Stimulated activated naive CD8-positive, alpha-beta T cell treated with anti-CD3 and anti-CD28 coated beads, Interleukin-15, Interleukin-2, amounts not matched to agents 100 ng/mL and 50 ng/mL, for 24 hours (primary cell): ENCODE measurements around the gene USF1.
"Not testable (repeated sequence)": the region's sequence is repeated elsewhere in the genome, so short reads cannot be mapped to it uniquely, and the experiment has no call there.

ENCODE experiments used
- H3K27ac Mint-ChIP-seq: one replicate; pipeline ENCODE4 v1.8.0; 2021; ENCODE audit warnings: mild to moderate bottlenecking, mixed read lengths
- H3K27me3 Mint-ChIP-seq: one replicate; pipeline ENCODE4 v1.8.0; 2021; ENCODE audit warnings: mixed read lengths
- H3K36me3 Mint-ChIP-seq: one replicate; pipeline ENCODE4 v1.8.0; 2021; ENCODE audit warnings: low read depth, mixed read lengths
- H3K4me1 Mint-ChIP-seq: one replicate; pipeline ENCODE4 v1.8.0; 2021; ENCODE audit warnings: low read depth, mixed read lengths
- H3K4me3 Mint-ChIP-seq: one replicate; pipeline ENCODE4 v1.8.0; 2021; ENCODE audit warnings: mild to moderate bottlenecking, mixed read lengths
- H3K9me3 Mint-ChIP-seq: one replicate; pipeline ENCODE4 v1.8.0; 2021; ENCODE audit warnings: mixed read lengths

Gene USF1

GRCh38 chr1:161046605-161047228, 940 bp upstream of the USF1 start:
- peak overlapping the region; percentile 96 for H3K27ac Mint-ChIP-seq
- no peaks in the 10 kb centered on the region for H3K27me3 Mint-ChIP-seq
- H3K4me3 Mint-ChIP-seq: peak overlapping the region; percentile 88
- peaks cover 35% of the 10 kb centered on the region for H3K4me1 Mint-ChIP-seq
- peaks cover 56% of the 10 kb centered on the region for H3K36me3 Mint-ChIP-seq
- no peaks in the 10 kb centered on the region for H3K9me3 Mint-ChIP-seq

GRCh38 chr1:161044908-161045735, 655 bp downstream of the USF1 start:
- H3K36me3 Mint-ChIP-seq: peaks cover 65% of the 10 kb centered on the region

GRCh38 chr1:161044535-161044907, 1.3 kb downstream of the USF1 start:
- H3K27me3 Mint-ChIP-seq: no peaks in the 10 kb centered on the region
- H3K4me1 Mint-ChIP-seq: peaks cover 51% of the 10 kb centered on the region
- H3K36me3 Mint-ChIP-seq: peaks cover 65% of the 10 kb centered on the region
- H3K4me3 Mint-ChIP-seq: peak overlapping the region; percentile 88
- H3K27ac Mint-ChIP-seq: peak overlapping the region; percentile 96
- no peaks in the 10 kb centered on the region for H3K9me3 Mint-ChIP-seq

More at GRCh38 chr1:161044908-161045735, 655 bp downstream of the USF1 start:
- Mint-ChIP-seq H3K4me3 (peak overlapping the region; percentile 88), H3K27me3 (no peaks in the 10 kb centered on the region), H3K4me1 (peaks cover 45% of the 10 kb centered on the region), H3K27ac (peak overlapping the region; percentile 96), H3K9me3 (no peaks in the 10 kb centered on the region)

- Mint-ChIP-seq H3K27me3 (no peaks in the 10 kb centered on the region), H3K9me3 (no peaks in the 10 kb centered on the region), H3K27ac (peak overlapping the region; percentile 86), H3K36me3 (peaks cover 49% of the 10 kb centered on the region), H3K4me3 (peak overlapping the region; percentile 88), H3K4me1 (peaks cover 63% of the 10 kb centered on the region)
These were observed 6.2 kb downstream of the USF1 start for GRCh38 chr1:161039546-161039945.

- Mint-ChIP-seq H3K27me3 (no peaks in the 10 kb centered on the region), H3K36me3 (peaks cover 49% of the 10 kb centered on the region), H3K27ac (peak overlapping the region; percentile 89), H3K4me1 (peaks cover 62% of the 10 kb centered on the region), H3K4me3 (peak overlapping the region; percentile 88), H3K9me3 (no peaks in the 10 kb centered on the region)
These were observed 6.6 kb downstream of the USF1 start for GRCh38 chr1:161039154-161039545.

- Mint-ChIP-seq H3K27ac (peak within 1 kb of the TSS; percentile 89), H3K27me3 (no peaks in the 10 kb centered on the region), H3K36me3 (peaks cover 49% of the 10 kb centered on the region), H3K9me3 (no peaks in the 10 kb centered on the region), H3K4me3 (peak within 1 kb of the TSS; percentile 88), H3K4me1 (peaks cover 64% of the 10 kb centered on the region)
These were observed 7.1 kb downstream of the USF1 start, which contains the start of gene TSTD1 for GRCh38 chr1:161038523-161039153. TSS of gene TSTD1 (minus strand) at chr1:161038964. CDS start at chr1:161038889, 75 bp downstream.

- Mint-ChIP-seq H3K27ac (peak overlapping the region; percentile 89), H3K36me3 (peaks cover 50% of the 10 kb centered on the region), H3K9me3 (no peaks in the 10 kb centered on the region), H3K4me3 (peak overlapping the region; percentile 88), H3K27me3 (no peaks in the 10 kb centered on the region), H3K4me1 (peaks cover 72% of the 10 kb centered on the region)
These were observed 7.9 kb downstream of the USF1 start for GRCh38 chr1:161037661-161038522.

GRCh38 chr1:161033751-161034150, 12.0 kb downstream of the USF1 start:
- peaks cover 65% of the 10 kb centered on the region for H3K4me1 Mint-ChIP-seq
- no peaks in the 10 kb centered on the region for H3K27me3 Mint-ChIP-seq
- no peaks in the 10 kb centered on the region for H3K9me3 Mint-ChIP-seq
- peaks cover 34% of the 10 kb centered on the region for H3K36me3 Mint-ChIP-seq
- H3K4me3 Mint-ChIP-seq: no peak overlapping the region
- H3K27ac Mint-ChIP-seq: peak overlapping the region; percentile 49

GRCh38 chr1:161032409-161032808, 13.4 kb downstream of the USF1 start:
- peak overlapping the region; percentile 81 for H3K27ac Mint-ChIP-seq
- H3K4me3 Mint-ChIP-seq: peak overlapping the region; percentile 50
- H3K9me3 Mint-ChIP-seq: no peaks in the 10 kb centered on the region
- H3K27me3 Mint-ChIP-seq: no peaks in the 10 kb centered on the region
- peaks cover 40% of the 10 kb centered on the region for H3K36me3 Mint-ChIP-seq
- peaks cover 55% of the 10 kb centered on the region for H3K4me1 Mint-ChIP-seq

GRCh38 chr1:161031874-161032273, 13.9 kb downstream of the USF1 start:
- Mint-ChIP-seq H3K27ac (no peak overlapping the region), H3K27me3 (no peaks in the 10 kb centered on the region), H3K4me1 (peaks cover 55% of the 10 kb centered on the region), H3K9me3 (peaks cover 4% of the 10 kb centered on the region), H3K36me3 (peaks cover 42% of the 10 kb centered on the region), H3K4me3 (no peak overlapping the region)

- Mint-ChIP-seq H3K4me1 (peaks cover 40% of the 10 kb centered on the region), H3K36me3 (peaks cover 41% of the 10 kb centered on the region)
- H3K27me3 Mint-ChIP-seq, H3K9me3 Mint-ChIP-seq, H3K27ac Mint-ChIP-seq, H3K4me3 Mint-ChIP-seq: not testable (repeated sequence)
These were observed 16.3 kb downstream of the USF1 start for GRCh38 chr1:161029466-161029865.

- Mint-ChIP-seq H3K36me3 (peaks cover 36% of the 10 kb centered on the region), H3K4me1 (peaks cover 22% of the 10 kb centered on the region), H3K27ac (peak overlapping the region; percentile 50)
- H3K27me3 Mint-ChIP-seq, H3K9me3 Mint-ChIP-seq, H3K4me3 Mint-ChIP-seq: not testable (repeated sequence)
These were observed 18.8 kb downstream of the USF1 start for GRCh38 chr1:161026954-161027353.

GRCh38 chr1:161022432-161022831, 23.3 kb downstream of the USF1 start:
- peaks cover 17% of the 10 kb centered on the region for H3K36me3 Mint-ChIP-seq
- H3K4me1 Mint-ChIP-seq: peaks cover 55% of the 10 kb centered on the region
- not testable (repeated sequence) for H3K9me3 Mint-ChIP-seq, H3K27me3 Mint-ChIP-seq, H3K4me3 Mint-ChIP-seq, H3K27ac Mint-ChIP-seq

- peaks cover 12% of the 10 kb centered on the region for H3K36me3 Mint-ChIP-seq
These were observed 23.8 kb downstream of the USF1 start for GRCh38 chr1:161021970-161022353.

More at GRCh38 chr1:161021970-161022353, 23.8 kb downstream of the USF1 start:
- Mint-ChIP-seq H3K9me3 (peaks cover 3% of the 10 kb centered on the region), H3K27me3 (no peaks in the 10 kb centered on the region), H3K4me3 (peak overlapping the region; percentile 88), H3K4me1 (peaks cover 53% of the 10 kb centered on the region), H3K27ac (no peak overlapping the region)
